Tibial artery (tissue), 4 donors: ENCODE measurements around the gene GAS7.
A peak's percentile ranks its signal among the peaks of the same experiment; 100 is the strongest.

Experiments used
- DNase-seq, 2 donors: peaks; one replicate each; pipeline ENCODE4 v3.0.0-alpha.2; 2019
- H3K27ac ChIP-seq, 2 donors: fragments of 200-600 bp; sonication (generic) in 1 of 2; 1 replicate in 1 of 2; 2 replicates in 1 of 2; pipeline ENCODE4 v1.5.1; 2018 to 2019; ENCODE audit warnings: mild to moderate bottlenecking in 1 of 2
- H3K27me3 ChIP-seq, 2 donors: fragments of 200-600 bp; sonication (generic) in 1 of 2; one replicate each; pipeline versions ENCODE4 v1.5.1 to v1.6.0; 2016 to 2019
- H3K36me3 ChIP-seq, 3 donors: fragments of 200-600 bp; sonication (generic) in 2 of 3; one replicate each; pipeline ENCODE4 v1.5.1; 2016 to 2019; ENCODE audit warnings: mild to moderate bottlenecking in 2 of 3
- H3K4me1 ChIP-seq, 4 donors: fragments of 200-600 bp; sonication (generic) in 2 of 4; 1 replicate in 3 of 4; 2 replicates in 1 of 4; pipeline ENCODE4 v1.5.1; 2016 to 2019
- H3K4me3 ChIP-seq, 2 donors: fragments of 200-600 bp; sonication (generic) in 1 of 2; 1 replicate in 1 of 2; 2 replicates in 1 of 2; pipeline ENCODE4 v1.5.1; 2018 to 2019; ENCODE audit warnings: mild to moderate bottlenecking in 2 of 2
- H3K9me3 ChIP-seq, 3 donors: fragments of 200-600 bp; sonication (generic) in 1 of 3; one replicate each; pipeline ENCODE4 v1.5.1; 2016 to 2019
- intact Hi-C: fragments of 100-400 bp; cut with DNase I; formaldehyde crosslinking; loops from one replicate; pipeline ENCODE4 v1.15.0; 2023; ENCODE audit warnings: low total_unique reads
- TF ChIP-seq, protein P1 (sequence below), 2 experiments: fragments of 200-600 bp in 1 of 2; fragments of 450-650 bp in 1 of 2; IDR thresholded peaks; one replicate each; pipeline ENCODE4 v1.5.1; 2017 to 2019; ENCODE audit warnings: antibody characterized with exemption in 2 of 2, mild to moderate bottlenecking in 1 of 2, moderate library complexity in 1 of 2

Gene GAS7

GRCh38 chr17:10200645-10201044 lies 2.2 kb upstream of the GAS7 start:
- intact Hi-C loops: no loop called here
- Histone ChIP-seq H3K4me3 (no peak overlapping the region), H3K27ac (no peak overlapping the region), H3K4me1 (peaks cover 0 to 17% (median 4%) of the 10 kb centered on the region in 4 donors), H3K36me3 (no peaks in the 10 kb centered on the region), H3K27me3 (peaks cover 0 to 24% of the 10 kb centered on the region in 2 donors), H3K9me3 (peaks cover 0 to 7% (median 0%) of the 10 kb centered on the region in 3 donors)
- DNase-seq: no peak
- TF ChIP-seq, protein P1, sequence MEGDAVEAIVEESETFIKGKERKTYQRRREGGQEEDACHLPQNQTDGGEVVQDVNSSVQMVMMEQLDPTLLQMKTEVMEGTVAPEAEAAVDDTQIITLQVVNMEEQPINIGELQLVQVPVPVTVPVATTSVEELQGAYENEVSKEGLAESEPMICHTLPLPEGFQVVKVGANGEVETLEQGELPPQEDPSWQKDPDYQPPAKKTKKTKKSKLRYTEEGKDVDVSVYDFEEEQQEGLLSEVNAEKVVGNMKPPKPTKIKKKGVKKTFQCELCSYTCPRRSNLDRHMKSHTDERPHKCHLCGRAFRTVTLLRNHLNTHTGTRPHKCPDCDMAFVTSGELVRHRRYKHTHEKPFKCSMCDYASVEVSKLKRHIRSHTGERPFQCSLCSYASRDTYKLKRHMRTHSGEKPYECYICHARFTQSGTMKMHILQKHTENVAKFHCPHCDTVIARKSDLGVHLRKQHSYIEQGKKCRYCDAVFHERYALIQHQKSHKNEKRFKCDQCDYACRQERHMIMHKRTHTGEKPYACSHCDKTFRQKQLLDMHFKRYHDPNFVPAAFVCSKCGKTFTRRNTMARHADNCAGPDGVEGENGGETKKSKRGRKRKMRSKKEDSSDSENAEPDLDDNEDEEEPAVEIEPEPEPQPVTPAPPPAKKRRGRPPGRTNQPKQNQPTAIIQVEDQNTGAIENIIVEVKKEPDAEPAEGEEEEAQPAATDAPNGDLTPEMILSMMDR (IDR thresholded peaks at IDR 0.05): no peak

GRCh38 chr17:10200016-10200415 lies 1.6 kb upstream of the GAS7 start:
- H3K4me3 ChIP-seq: no peak overlapping the region
- H3K27me3 ChIP-seq: peaks cover 0 to 24% of the 10 kb centered on the region in 2 donors
- no peaks in the 10 kb centered on the region for H3K36me3 ChIP-seq
- DNase-seq: no peak
- TF ChIP-seq, protein P1 (IDR thresholded peaks at IDR 0.05): no peak
- no peak overlapping the region for H3K27ac ChIP-seq
- peaks cover 0 to under 1% (median 0%) of the 10 kb centered on the region in 3 donors for H3K9me3 ChIP-seq
- intact Hi-C loops: no loop called here
- H3K4me1 ChIP-seq: peaks cover 0 to 17% (median 4%) of the 10 kb centered on the region in 4 donors

DNA sequence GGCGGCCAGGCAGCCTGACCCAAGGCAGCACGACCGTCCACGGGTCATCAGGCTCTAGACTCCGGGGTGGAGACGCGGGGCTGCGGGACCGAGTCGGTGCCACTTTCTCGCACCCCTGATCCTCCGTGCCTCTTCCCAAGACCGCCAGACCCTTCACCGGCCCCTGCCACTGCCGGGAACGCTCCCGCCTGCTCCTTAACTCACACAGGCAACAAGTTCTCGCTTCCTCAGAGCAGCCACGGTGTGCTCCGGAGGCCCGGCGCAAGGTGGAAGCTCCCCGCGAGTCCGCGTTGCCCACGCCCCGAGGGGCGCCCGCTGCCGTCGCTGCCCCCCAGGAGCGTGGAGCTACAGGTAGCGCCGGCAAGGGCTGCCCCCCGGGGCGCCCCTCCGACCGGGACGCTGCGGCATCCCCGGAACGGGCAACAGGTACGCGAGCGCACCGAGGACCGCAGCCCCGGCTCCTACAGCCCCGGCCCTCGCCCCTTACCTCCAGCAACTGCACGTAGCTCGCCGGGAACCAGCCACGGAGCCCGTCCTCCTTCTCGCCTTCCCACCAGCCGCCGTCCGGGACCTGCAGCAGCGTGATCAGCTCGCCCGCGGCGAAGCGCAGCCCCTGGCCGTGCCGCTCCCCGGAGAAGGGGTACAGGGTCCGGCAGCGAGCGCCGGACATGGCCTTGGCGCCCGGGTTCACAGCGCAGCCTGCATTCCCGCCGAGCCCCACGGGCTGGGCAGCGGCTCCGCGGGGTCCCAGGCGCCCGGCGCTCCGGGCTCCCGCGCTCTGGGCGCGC lies 491 bp downstream of the GAS7 start:
- TF ChIP-seq, protein P1 (IDR thresholded peaks at IDR 0.05): no peak
- peak overlapping the region; percentile 53 to 56 for H3K4me3 ChIP-seq
- intact Hi-C loops: no loop called here
- peaks cover 4 to 15% (median 13%) of the 10 kb centered on the region in 3 donors for H3K9me3 ChIP-seq
- peak overlapping the region; percentile 1 to 47 for H3K27ac ChIP-seq
- H3K27me3 ChIP-seq: peaks cover 0 to 24% of the 10 kb centered on the region in 2 donors
- no peak for DNase-seq
- H3K4me1 ChIP-seq: peaks cover 0 to 17% (median 4%) of the 10 kb centered on the region in 4 donors
- H3K36me3 ChIP-seq: no peaks in the 10 kb centered on the region

DNA sequence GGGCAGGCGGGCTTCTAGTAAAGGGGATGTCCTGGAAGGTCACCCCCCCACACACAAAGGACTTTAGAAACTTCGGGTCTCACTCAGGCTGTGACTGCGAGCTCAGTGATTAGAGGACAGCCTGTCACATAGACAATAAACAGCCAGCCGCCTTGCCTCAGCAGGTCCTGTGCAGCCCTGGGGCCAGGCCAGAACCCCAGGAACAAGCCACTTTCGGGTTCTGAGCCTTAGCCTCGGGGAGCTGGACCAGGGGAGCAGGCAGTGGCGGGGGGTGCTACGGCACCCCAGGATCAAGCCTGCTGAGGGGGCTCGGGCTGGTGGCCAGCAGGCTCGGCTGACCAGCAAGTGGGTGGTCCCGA lies 1.1 kb downstream of the GAS7 start:
- Histone ChIP-seq H3K36me3 (no peaks in the 10 kb centered on the region), H3K9me3 (peaks cover 4 to 15% (median 13%) of the 10 kb centered on the region in 3 donors), H3K27ac (peak overlapping the region; percentile 1 to 47), H3K4me3 (peak overlapping the region; percentile 53 to 56), H3K27me3 (peaks cover 0 to 24% of the 10 kb centered on the region in 2 donors), H3K4me1 (peaks cover 0 to 17% (median 4%) of the 10 kb centered on the region in 4 donors)
- DNase-seq: no peak
- intact Hi-C loops: no loop called here
- TF ChIP-seq, protein P1 (IDR thresholded peaks at IDR 0.05): no peak

- peaks cover 0 to 24% of the 10 kb centered on the region in 2 donors for H3K27me3 ChIP-seq
- peaks cover 4 to 15% (median 13%) of the 10 kb centered on the region in 3 donors for H3K9me3 ChIP-seq
- peak overlapping the region; percentile 1 to 47 for H3K27ac ChIP-seq
- peak overlapping the region; percentile 53 to 56 for H3K4me3 ChIP-seq
- peaks cover 0 to 17% (median 4%) of the 10 kb centered on the region in 4 donors for H3K4me1 ChIP-seq
- TF ChIP-seq, protein P1 (IDR thresholded peaks at IDR 0.05): no peak
- DNase-seq: no peak
- no peaks in the 10 kb centered on the region for H3K36me3 ChIP-seq
- intact Hi-C loops: no loop called here
Observed at GRCh38 chr17:10196941-10197340, 1.5 kb downstream of the GAS7 start.
